Astrocyte of the cerebellum (primary cell): ENCODE measurements around the gene CNTNAP2.

Experiments used
- DNase-seq: peaks from one replicate; pipeline ENCODE4 v3.0.0-alpha.2; 2011; ENCODE audit warnings: low read depth
- H3K4me3 ChIP-seq: 2 replicates; pipeline ENCODE4 v1.5.1; 2011; ENCODE audit warnings: mild to moderate bottlenecking, low read depth, low read length, moderate library complexity
- CTCF ChIP-seq: IDR thresholded peaks from 2 replicates; pipeline ENCODE4 v1.5.1; 2012; ENCODE audit warnings: low read length, low read depth, moderate library complexity, mild to moderate bottlenecking; ENCODE audit errors: missing control alignments
- in situ Hi-C: cut with HindIII; loops from 2 replicates; pipeline ENCODE4 v1.10.0; 2017; ENCODE audit warnings: low sequenced_read_pairs

CNTNAP2 gene

GRCh38 chr7:147833970-147834369 lies 1717.4 kb downstream of the CNTNAP2 start:
- in situ Hi-C loops, result no loop called here
- no peak overlapping the region for H3K4me3 ChIP-seq
- no peak for TF ChIP-seq CTCF
- DNase-seq, result no peak

- in situ Hi-C loops, result no loop called here
- no peak overlapping the region for H3K4me3 ChIP-seq
- no peak for TF ChIP-seq CTCF
- DNase-seq, result no peak
These were observed 1736.2 kb downstream of the CNTNAP2 start for GRCh38 chr7:147852833-147853232.

GRCh38 chr7:147857152-147858140 lies 1740.8 kb downstream of the CNTNAP2 start:
- DNase-seq, result no peak
- in situ Hi-C loops, result no loop called here
- TF ChIP-seq CTCF, result no peak
- no peak overlapping the region for H3K4me3 ChIP-seq

GRCh38 chr7:147858421-147858820 lies 1741.8 kb downstream of the CNTNAP2 start:
- no peak overlapping the region for H3K4me3 ChIP-seq
- in situ Hi-C loops, result no loop called here
- no peak for DNase-seq
- no peak for TF ChIP-seq CTCF

GRCh38 chr7:147859033-147859432 lies 1742.4 kb downstream of the CNTNAP2 start:
- TF ChIP-seq CTCF, result no peak
- no peak overlapping the region for H3K4me3 ChIP-seq
- in situ Hi-C loops, result no loop called here
- DNase-seq, result no peak

GRCh38 chr7:147859486-147859885 lies 1742.9 kb downstream of the CNTNAP2 start:
- in situ Hi-C loops, result no loop called here
- no peak for TF ChIP-seq CTCF
- no peak overlapping the region for H3K4me3 ChIP-seq
- DNase-seq, result no peak
